HG02981 (cell line): ENCODE data around the gene ZDHHC11B.

Source experiments
- ATAC-seq: cut with Tn5 transposase; IDR thresholded peaks from one replicate; pipeline ENCODE4 v1.9.1; 2021; ENCODE audit warnings: mild to moderate bottlenecking, moderate library complexity; ENCODE audit not compliant: unreplicated experiment

ZDHHC11B gene

DNA sequence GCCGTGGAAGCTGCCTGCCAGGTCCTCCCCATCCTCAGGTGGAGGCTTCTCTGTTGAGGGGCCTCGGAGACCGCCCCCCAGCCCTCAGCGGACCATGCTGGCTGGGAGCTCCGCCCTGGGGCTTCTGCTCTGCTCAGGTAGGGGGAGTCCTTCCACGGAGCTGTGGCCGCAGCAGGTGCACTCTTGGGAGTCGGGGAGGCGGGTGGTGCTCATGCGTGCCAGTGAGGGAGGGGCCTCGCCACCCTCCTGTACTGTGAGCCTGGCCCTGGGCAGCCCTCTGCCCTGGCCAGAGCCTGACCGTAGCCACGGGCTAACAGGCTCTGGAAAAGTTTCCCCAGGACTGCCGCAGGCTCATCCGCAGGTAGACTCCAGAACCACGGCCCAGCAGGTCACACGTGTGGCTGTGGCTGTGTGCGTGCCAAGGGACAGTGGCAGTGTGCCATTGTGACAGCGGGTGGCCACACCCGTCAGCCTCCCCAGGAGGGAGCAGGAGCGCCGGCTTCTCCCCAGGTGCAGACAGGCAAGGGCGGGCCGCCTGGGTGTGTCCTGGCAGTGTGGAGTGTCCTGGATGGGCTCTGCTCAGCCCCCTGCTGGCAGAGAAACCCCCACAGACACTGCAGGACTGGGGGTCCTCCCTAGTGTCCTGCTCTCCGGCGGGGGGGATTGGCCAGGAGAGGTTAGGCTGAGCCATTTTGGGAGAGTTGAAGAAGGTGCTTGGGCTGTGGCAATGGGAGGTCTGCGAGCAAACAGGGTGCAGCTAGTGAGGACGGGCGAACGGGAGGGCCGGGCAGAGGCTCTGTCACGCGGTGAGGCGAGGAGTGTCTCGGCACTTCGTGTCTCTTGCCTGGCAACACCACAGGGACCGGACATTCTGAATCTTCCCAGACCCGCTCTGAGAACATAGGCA, 120.8 kb downstream of the ZDHHC11B start:
- ATAC-seq: no peak

GRCh38 chr5:662751-663435, 121.6 kb downstream of the ZDHHC11B start:
- no peak for ATAC-seq

DNA sequence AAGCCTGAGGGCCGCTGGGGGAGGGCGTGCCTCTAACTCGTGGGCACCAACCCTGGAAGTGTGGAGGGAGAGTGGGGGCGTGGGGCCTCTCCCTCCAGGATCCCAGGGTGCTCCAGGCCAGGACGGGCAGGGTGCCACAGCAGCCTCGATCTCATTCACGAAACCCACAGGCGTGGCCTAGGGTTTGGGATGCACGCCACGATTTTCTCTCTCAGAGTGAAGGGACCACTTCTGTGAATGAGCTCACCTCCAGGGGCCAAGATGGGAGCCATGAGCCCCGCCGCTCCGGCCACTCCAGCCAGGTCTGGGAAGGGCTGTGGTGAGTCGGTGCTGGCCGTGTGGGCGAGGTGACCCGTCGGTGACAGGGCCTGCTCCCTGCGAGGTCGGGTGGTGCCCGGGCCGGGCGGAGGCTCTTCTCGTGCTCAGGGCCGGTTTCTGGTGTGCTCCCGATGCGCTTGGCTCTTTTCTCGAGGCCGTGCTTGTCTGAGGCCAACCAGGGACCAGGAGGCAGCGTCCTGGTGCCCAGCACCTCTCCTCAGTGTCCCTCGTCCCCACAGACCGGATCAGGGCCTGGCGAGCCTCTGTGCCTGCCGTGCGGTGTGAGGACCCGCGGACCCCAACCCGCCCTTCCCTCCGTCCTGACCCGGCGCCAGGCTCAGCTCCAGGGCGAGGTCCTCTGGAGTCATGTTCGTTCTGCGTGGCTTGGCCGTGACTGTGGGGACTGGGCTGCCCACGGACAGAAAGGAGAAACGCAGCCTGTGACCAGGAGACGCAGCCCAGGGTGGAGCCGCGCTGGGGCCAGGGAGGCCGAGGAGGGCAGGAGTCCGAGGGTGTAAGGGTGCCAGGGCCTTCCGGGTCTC, 122.4 kb downstream of the ZDHHC11B start:
- no peak for ATAC-seq

DNA sequence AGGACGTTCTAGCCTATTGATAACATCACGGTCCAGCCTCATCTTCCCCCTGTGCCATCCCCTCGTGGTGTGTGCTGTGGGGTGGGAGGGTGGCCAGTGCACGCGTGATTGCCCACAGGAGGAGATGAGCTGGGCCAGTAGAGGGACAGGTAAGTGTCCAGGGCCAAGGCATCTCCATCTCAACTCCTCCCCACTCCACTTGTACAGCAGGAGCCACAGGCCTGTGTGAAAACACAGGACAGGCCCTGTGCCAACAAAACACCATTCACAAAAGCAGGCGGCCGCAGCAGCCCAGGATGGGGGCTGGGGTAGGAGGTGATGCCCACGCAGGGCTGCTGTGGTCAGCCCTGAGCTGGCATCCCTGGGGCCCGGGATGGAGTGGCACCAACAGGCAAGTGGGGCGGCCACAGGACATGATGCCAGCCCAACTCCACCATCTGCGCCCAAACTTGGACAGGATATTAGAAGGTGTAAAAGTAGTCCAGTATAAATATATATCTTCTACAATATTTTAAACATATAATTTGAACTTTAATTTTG, 124.0 kb downstream of the ZDHHC11B start:
- no peak for ATAC-seq
